NCI-H748 (cell line): ENCODE measurements around the gene ZNF649.

Experiments
- DNase-seq: peaks from one replicate; lab custom pipeline; 2025; ENCODE audit not compliant: unreplicated experiment; lab: John Stamatoyannopoulos, UW

Gene ZNF649

DNA sequence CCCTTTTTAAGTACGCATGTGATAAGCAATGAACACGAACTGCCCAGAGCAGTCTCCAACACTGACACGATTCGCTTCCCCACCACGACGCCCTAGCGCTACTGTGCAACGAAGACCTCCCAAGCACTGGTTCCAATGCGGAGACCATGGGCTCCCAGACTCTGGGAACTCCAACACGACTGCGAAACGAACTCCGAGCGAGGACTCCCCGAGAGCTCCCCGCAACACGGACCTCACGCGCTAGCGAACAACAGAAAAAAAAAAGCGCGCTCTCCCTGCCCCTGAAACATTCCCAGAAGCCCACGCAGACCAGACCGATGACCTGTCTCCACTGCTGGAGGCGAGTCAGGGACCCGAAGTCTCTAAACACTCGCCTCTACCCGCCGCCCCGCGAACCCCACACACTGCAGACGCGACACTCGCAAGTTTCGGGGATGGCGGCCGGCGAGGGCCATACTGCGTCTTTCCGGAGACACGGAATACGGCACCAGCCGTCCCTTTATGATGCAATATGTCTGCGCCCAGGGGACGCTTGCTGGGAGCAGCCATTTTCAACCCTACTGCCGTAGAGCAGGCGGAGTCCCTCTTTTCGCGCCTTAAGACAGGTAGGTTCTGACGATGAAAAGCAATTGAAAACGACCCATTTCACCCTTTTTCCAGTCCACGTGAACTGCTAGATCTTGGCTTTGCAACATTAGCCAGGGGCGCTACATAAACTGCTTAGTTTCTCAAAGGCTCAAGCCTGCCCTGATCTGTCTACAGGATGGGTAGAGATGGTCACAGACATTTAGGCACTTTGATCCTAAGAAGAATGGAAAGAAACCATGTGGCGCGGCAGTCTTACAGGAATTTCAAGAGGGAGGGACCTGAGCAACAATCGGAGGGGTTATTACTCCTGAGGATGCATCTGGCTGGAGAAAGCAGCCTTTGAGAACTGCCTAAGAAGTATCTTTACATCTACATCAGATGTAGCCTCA, 17.0 kb downstream of the ZNF649 start, which contains the start of gene ZNF577:
Gene ZNF577 (minus strand): TSS at position 430 of the 977 bp plus-strand sequence. CDS start 7,569 bp downstream, outside the sequence.
- DNase-seq = peak; percentile 99

DNA sequence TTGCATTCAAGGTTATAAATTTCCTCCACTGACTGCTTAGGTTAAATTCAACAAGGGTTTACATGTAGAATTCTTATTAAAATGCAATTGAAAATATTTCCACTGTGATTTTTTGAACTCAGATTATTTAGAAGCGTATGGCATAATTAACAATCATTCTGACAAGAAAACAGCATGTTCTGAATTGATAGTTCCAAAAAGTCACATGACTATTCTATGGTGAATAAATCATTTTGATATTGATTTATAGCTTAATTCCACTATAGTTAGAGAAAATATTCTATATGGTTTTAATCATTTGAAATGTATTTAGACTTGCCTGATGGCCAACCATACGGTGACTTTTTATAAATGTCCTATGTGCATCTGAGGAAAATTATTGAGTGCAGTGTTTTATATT, 20.1 kb downstream of the ZNF649 start:
- DNase-seq = no peak

DNA sequence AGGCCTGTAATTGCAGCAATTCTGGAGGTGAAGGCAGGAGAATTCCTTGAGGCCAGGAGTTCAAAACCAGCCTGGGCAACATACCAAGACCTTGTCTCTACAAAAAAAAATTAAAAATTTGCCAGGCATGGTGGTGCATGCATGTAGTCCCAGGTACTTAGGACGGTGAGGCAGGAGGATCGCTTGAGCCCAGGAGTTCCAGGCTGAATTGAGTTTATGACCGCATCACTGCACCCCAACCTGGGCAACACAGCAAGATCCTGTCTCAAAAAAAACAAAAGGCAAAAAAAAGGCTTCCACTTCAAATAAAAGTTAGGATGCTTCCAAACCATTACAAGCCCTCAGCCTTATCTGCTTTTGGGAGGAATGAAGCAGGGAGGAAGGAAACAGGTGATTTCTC, 22.3 kb downstream of the ZNF649 start:
- no peak for DNase-seq

DNA sequence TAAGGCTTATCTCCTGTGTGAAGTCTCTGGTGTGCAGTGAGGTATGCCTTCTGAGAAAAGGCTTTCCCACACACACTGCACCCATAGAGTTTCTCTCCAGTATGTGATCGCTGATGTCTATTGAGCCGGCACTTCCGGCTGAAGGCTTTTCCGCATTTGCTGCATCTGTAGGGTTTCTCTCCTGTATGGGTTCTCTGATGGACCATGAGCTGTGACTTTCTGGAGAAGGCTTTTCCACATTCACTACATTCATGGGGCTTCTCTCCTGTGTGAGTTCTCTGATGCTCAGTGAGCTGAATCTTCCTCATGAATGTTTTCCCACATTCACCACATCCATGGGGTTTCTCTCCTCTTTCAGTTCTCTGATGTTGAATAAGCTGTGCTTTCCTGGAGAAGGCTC, 31.7 kb downstream of the ZNF649 start:
- DNase-seq = no peak

DNA sequence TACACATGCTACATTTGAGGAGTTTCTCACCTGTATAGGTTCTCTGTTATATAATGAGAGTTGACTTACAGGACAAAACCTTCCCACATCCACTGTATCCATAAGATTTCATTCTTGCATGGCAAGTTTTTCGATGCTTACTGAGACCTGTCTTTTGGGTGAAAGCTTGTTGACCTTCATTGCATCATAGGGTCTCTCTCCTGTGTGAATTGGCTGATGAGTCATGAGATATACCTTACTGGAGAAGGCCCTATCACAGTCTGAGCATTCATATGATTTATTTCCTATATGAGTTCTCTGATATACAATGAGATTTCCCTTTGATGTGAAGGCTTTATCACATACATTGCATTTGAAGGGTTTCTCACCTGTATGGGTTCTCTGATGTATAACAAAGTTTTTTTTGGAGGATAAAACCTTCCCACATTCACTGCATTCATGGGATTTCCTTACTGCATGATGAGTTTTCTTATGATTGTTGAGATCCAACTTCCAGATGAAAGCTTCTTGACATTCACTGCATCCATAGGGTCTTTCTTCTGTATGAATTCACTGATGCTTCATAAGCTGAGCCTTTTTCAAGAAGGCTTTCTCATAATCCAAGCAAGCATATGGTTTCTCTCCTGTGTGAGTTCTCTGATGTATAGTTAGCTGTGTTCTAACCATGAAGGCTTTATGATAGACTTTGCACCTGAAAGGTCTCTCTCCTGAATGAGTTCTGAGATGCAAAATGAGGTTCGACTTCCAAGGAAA, 42.8 kb downstream of the ZNF649 start:
- DNase-seq = no peak
